ENCODE data around the gene ELF1.
"Not testable (repeated sequence)": the region's sequence is repeated elsewhere in the genome, so short reads cannot be mapped to it uniquely, and the experiment has no call there.

ELF1 gene

GRCh38 chr13:40929883-40930282 is 89.2 kb downstream of the ELF1 start:
- DNase-seq: not testable (repeated sequence)

- no peak for DNase-seq
These were observed 90.1 kb downstream of the ELF1 start for GRCh38 chr13:40928980-40929379.

GRCh38 chr13:40927929-40928328 is 91.2 kb downstream of the ELF1 start:
- DNase-seq: no peak

GRCh38 chr13:40923867-40924266 is 95.2 kb downstream of the ELF1 start:
- DNase-seq: no peak

DNA sequence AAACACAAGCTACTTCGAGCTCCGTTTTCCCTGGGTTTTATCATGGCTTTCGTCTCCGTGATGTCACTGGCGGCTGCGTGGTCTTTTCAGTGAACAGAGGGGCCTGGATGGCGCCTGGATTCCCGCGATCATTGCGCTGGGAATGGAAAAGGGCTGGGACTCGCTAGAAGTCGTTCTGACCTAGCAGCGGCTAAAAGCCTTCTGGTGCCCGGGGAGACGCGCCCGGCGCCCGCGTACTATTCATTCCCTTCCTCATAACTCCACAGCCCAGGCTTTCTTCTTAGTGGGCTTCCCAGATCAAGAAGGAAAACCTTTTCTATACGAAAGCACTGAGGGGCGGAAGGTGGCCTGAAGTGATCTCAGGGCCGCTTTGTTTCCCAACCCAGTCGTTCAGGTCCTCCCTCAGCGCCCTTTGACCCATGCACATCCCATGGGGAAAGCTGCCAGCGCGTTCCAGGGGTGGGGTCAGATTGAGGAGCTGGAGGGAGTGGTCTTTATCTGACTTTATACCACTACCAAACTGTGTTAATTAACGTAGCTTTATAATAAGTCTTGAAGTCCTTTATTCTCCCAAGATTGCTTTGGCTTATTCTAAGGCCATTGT is 96.6 kb downstream of the ELF1 start:
- no peak for DNase-seq

DNA sequence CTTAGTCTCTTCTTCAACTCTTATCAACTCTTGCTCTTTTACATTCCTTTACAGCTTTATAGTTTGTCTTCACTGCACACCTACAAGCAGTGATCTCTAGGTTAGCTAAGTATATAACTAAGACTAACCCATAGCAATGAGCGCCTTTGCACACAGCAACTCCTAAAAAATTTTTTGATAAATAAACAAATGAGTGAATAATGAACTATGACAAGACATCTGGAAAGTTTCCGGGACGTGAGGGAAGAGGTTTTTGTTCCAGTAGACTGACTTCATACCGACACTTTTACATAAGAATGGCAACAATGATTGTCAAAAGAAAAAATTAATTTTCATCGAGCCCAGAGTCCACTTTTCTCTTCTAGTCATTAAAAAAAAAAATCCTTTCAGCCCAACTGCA is 98.3 kb downstream of the ELF1 start:
- no peak for DNase-seq

- DNase-seq: not testable (repeated sequence)
These were observed 99.2 kb downstream of the ELF1 start for GRCh38 chr13:40919901-40920300.

GRCh38 chr13:40916207-40916998 is 102.7 kb downstream of the ELF1 start:
- no peak for DNase-seq

GRCh38 chr13:40914863-40915262 is 104.3 kb downstream of the ELF1 start:
- not testable (repeated sequence) for DNase-seq

GRCh38 chr13:40911341-40911740 is 107.8 kb downstream of the ELF1 start:
- no peak for DNase-seq

- no peak for DNase-seq
These were observed 108.6 kb downstream of the ELF1 start for GRCh38 chr13:40910324-40911050.

DNA sequence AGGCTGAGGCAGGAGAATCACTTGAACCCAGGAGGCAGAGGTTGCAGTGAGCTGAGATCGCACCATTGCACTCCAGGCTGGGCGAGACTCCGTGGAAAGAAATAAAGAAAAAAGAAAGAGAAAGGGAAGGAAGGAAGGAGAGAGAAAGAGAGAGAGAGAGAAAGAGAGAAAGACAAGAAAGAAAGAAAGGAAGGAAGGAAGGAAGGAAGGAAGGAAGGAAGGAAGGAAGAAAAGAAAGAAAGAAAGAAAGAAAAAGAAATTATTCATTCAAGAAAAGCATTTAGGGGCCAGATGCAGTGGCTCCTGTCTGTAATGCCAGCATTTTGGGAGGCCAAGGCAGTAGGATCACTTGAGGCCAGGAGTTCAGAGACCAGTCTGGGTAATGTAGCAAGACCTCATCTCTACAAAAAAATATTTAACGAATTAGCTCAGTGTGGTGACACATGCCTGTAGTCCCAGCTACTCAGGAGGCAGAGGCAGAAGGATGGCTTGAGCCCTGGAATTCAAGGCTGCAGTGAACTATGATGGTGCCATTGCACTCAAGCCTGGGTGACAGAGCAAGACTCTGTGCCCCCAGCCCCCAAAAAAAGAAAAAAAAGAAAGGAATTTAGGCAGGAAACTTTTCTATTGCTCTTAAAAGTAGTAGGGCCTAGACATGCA is 109.4 kb downstream of the ELF1 start:
- DNase-seq: not testable (repeated sequence)

DNA sequence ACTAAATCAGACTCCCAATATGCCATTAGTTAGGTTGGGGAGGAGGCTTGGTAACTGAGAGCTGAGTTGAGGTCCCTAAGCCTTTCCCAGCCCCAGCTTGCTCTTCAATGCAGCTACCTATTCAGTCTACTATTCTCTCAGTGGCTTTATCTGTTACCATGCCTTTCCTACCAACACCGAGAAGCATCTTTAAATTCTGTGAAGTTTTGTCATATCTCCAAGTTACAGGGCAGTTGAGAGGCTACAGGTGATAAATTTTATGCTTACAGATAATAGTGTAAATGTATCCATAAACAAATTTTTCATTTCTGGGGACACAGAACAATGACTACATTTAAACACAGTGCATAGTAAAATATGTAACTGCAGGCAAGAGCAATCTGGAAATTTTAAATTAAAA is 110.6 kb downstream of the ELF1 start:
- DNase-seq: no peak

DNA sequence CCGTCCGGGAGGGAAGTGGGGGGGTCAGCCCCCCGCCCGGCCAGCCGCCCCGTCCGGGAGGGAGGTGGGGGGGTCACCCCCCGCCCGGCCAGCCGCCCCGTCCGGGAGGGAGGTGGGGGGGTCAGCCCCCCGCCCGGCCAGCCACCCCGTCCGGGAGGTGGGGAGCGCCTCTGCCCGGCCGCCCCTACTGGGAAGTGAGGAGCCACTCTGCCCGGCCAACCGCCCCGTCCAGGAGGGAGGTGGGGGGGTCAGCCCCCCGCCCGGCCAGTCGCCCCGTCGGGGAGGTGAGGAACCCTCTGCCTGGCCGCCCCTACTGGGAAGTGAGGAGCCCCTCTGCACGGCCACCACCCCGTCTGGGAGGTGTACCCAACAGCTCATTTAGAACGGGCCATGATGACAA is 118.1 kb downstream of the ELF1 start:
- DNase-seq: not testable (repeated sequence)

DNA sequence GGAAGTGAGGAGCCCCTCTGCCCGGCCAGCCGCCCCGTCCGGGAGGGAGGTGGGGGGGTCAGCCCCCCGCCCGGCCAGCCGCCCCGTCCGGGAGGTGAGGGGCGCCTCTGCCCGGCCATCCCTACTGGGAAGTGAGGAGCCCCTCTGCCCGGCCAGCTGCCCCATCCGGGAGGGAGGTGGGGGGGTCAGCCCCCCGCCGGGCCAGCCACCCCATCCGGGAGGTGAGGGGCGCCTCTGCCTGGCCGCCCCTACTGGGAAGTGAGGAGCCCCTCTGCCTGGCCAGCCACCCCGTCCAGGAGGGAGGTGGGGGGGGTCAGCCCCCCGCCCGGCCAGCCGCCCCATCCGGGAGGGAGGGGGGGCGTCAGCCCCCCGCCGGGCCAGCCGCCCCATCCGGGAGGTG is 118.5 kb downstream of the ELF1 start:
- not testable (repeated sequence) for DNase-seq

DNA sequence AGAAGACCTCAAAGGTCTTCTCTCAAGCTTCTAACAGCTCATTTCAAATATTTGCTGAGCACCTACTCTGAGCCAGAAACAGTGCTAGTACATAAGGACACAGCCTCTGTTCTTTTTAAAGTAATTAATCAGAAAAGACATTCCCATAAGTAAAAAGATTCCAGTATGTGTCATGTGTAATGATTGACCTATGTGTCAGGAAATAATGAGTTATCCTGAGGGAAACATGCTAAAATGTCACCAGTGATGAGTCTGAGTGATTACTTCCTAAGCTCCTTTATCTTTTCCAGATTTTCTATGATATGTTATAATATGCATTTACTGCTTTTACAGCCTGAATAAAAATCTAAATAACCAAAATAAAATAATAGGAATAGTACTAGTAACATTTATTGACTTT is 122.1 kb downstream of the ELF1 start:
- DNase-seq: no peak

GRCh38 chr13:40895227-40896184 is 123.6 kb downstream of the ELF1 start:
- no peak for DNase-seq

- not testable (repeated sequence) for DNase-seq
These were observed 125.5 kb downstream of the ELF1 start for GRCh38 chr13:40893573-40893972.

DNA sequence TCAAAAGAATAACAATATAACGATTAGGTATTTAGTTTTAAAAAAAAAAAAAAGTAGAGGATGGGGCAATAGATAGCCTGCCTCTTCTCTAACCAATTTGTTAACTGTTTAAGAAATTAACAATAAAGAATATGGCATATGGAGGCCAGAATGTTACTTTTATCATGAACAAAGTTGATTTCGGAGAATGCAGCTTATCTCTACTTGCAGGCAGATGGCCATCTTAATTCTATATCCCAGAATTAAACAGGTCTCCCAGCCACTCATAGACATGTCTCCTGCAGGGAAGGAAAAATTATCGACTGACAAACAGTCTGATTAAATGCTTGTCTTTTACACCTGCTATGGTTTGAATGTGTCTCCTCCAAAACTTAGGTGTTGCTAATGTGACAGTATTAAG is 133.1 kb downstream of the ELF1 start:
- DNase-seq: no peak

DNA sequence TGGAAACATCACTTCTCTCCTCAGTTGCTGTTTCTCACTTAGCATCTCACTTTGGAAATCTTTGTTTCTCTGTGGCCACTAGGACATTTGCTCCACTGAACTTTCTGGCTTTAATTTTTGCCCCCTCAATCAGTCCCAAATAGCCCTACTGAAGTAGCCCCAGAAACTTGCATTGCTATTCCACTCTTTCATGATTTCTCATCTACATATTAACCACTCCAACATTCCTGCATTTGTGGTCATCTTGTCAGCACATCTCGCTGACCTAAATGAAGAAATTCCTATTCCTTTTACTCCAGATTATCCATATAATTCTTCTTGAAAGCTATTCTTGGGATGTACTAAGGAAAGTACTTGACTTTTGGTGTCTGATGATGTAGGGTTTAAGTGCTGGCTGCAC is 134.9 kb downstream of the ELF1 start:
- DNase-seq: not testable (repeated sequence)

All from NCI-H2171 (cell line).